OCI-LY3 (cell line): Measurements from ENCODE around the gene RMP24.

Experiments used
- CTCF ChIP-seq: fragments of 200-600, 300-600 bp; sonication (generic); IDR thresholded peaks from 2 replicates; pipeline ENCODE4 v1.5.1; 2014; ENCODE audit warnings: antibody characterized with exemption, low read length, low read depth
- EZH2phosphoT487 ChIP-seq: fragments of 200-600 bp; shearing (Covaris generic); IDR thresholded peaks from 2 replicates; pipeline ENCODE4 v1.6.1; 2018; ENCODE audit warnings: antibody characterized with exemption, mixed run types, low read depth

DNA sequence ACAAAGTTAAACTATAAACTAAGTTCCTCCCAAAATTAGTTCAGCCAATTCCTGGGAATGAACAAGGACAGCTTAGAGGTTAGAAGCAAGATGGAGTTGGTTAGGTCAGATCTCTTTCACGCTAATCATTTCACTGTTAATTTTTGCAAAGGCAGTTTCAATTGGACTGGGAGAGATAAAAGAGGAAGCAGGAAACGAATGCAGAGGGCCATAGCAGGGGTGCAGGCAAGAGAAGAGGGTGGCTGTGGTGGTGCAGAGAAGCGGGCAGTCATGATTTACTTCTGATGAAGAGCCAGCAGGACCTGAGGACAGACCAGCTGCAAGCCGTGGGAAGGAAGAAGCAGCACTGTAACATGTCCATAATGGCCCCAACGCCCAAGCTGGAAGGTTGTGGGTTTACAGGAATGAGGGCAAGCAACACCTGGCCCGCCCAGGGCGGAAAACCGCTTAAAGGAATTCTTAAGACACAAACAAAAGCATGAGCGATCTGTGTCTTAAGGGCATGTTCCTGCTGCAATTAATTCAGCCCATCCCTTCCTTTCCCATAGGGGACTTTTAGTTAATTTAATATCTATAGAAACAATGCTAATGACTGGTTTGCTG, 4.1 kb upstream of the RMP24 start:
- no peak for TF ChIP-seq CTCF
- no peak for TF ChIP-seq EZH2phosphoT487
